GM12878 (cell line): ENCODE data around the gene FANCE. TPM values are rescaled to one million over a fixed set of nuclear protein-coding genes. Genes with fewer than 3 reads are reported as not detected.

Experiments
- ATAC-seq: fragments of 200-7000 bp; cut with Tn5 transposase; 3 replicates; pipeline ENCODE4 v1.9.1; 2020; ENCODE audit warnings: mild to moderate bottlenecking, moderate library complexity
- BruUV-seq: library from RNA; stranded (reverse); fragments of 400-500 nt; replicated peaks from 2 replicates; lab custom pipeline; 2021; lab: Mats Ljungman, UMichigan
- CTCF ChIA-PET: fragments of 300-600 bp; sonication (Branson Sonifier 250); formaldehyde crosslinking; extraction: SDS; loops from one replicate; lab custom pipeline; 2021; ENCODE audit warnings: inconsistent platforms; lab: Yijun Ruan, JAX
- POLR2A ChIA-PET: fragments of 350-600 bp; formaldehyde crosslinking; extraction: SDS; loops from one replicate; lab custom pipeline; 2021; ENCODE audit warnings: inconsistent platforms; lab: Charles Lee
- RAD21 ChIA-PET: fragments of 300-600 bp; sonication (Branson Sonifier 250); formaldehyde crosslinking; loops from one replicate; lab custom pipeline; 2023; ENCODE audit warnings: antibody characterized with exemption; ENCODE audit not compliant: unreplicated experiment; lab: Charles Lee
- SMC1A ChIA-PET: fragments of 300-600 bp; sonication (Branson Sonifier 250); formaldehyde crosslinking; loops from one replicate; lab custom pipeline; 2023; ENCODE audit not compliant: unreplicated experiment, uncharacterized antibody; lab: Charles Lee
- DNase-seq: peaks from one replicate; pipeline ENCODE4 v3.0.0-alpha.2; 2011; ENCODE audit warnings: low read depth, low spot score
- FAIRE-seq: peaks from 3 replicates; lab custom pipeline; 2011; peaks lifted over from hg19 to GRCh38; lab: Jason Lieb, UNC
- H2AFZ ChIP-seq: 2 replicates; pipeline ENCODE4 v1.6.0; 2011; ENCODE audit warnings: low read depth, low read length, control low read depth; ENCODE audit not compliant: control insufficient read depth
- H3K27ac ChIP-seq: 2 replicates; pipeline ENCODE4 v1.5.1; 2011; ENCODE audit warnings: control low read depth; ENCODE audit not compliant: control insufficient read depth, insufficient read depth
- H3K27me3 ChIP-seq, 2 experiments: replicated peaks in 1 of 2; 2 replicates each; pipeline versions ENCODE4 v1.6.0 to v1.6.1; 2011; ENCODE audit warnings: low read length in 1 of 2; ENCODE audit not compliant: control insufficient read depth in 2 of 2, insufficient read depth in 2 of 2
- H3K36me3 ChIP-seq, 2 experiments: 2 replicates each; pipeline ENCODE4 v1.5.1; 2011; ENCODE audit warnings: low read length in 1 of 2; ENCODE audit not compliant: control insufficient read depth in 2 of 2, insufficient read depth in 2 of 2
- H3K4me1 ChIP-seq: 2 replicates; pipeline ENCODE4 v1.6.1; 2011; ENCODE audit warnings: mild to moderate bottlenecking, low read length, moderate library complexity, mixed read lengths; ENCODE audit not compliant: control insufficient read depth, insufficient read depth
- H3K4me2 ChIP-seq: 2 replicates; pipeline ENCODE4 v1.6.0; 2011; ENCODE audit warnings: control low read depth; ENCODE audit not compliant: control insufficient read depth, insufficient read depth
- H3K4me3 ChIP-seq: fragments of 200-600 bp; sonication (generic); 2 replicates; pipeline ENCODE4 v1.5.1; 2016
- H3K79me2 ChIP-seq: 2 replicates; pipeline ENCODE4 v1.6.0; 2011; ENCODE audit warnings: low read length; ENCODE audit not compliant: control insufficient read depth, insufficient read depth
- H3K9ac ChIP-seq: 2 replicates; pipeline ENCODE4 v1.8.0; 2011; ENCODE audit warnings: low read length, control low read depth, mixed read lengths; ENCODE audit not compliant: control insufficient read depth, insufficient read depth
- H3K9me3 ChIP-seq: replicated peaks from 3 replicates; pipeline ENCODE4 v1.5.1; 2011; ENCODE audit warnings: mild to moderate bottlenecking, low read length; ENCODE audit not compliant: control insufficient read depth, insufficient read depth
- H4K20me1 ChIP-seq: 2 replicates; pipeline ENCODE4 v1.6.0; 2011; ENCODE audit not compliant: control insufficient read depth, insufficient read depth
- CUX1 ChIP-seq: IDR thresholded peaks from 2 replicates; pipeline ENCODE4 v1.6.1; 2012; ENCODE audit warnings: improper control_type of control experiment, low read depth, low read length; ENCODE audit not compliant: insufficient replicate concordance
- IKZF1 ChIP-seq: fragments of 450-650 bp; conservative IDR thresholded peaks from 2 replicates; pipeline ENCODE4 v1.6.1; 2017; ENCODE audit warnings: antibody characterized with exemption, mild to moderate bottlenecking
- MYB ChIP-seq: fragments of 150-350 bp; IDR thresholded peaks from 2 replicates; pipeline ENCODE4 v1.6.1; 2014; ENCODE audit warnings: mild to moderate bottlenecking, low read depth, low read length, borderline replicate concordance
- SUZ12 ChIP-seq: fragments of 200-600 bp; sonication (generic); IDR thresholded peaks from one replicate; pipeline ENCODE4 v1.6.1; 2018; ENCODE audit warnings: antibody characterized with exemption, mild to moderate bottlenecking; ENCODE audit not compliant: unreplicated experiment
- ZNF622 ChIP-seq: fragments of 450-650 bp; IDR thresholded peaks from 2 replicates; pipeline ENCODE4 v1.6.1; 2017; ENCODE audit warnings: mild to moderate bottlenecking, inconsistent platforms
- ZNF687 ChIP-seq: fragments of 450-650 bp; IDR thresholded peaks from 2 replicates; pipeline ENCODE4 v1.6.1; 2017; ENCODE audit warnings: mild to moderate bottlenecking, moderate library complexity
- WGBS: methylation state at CpG from one replicate; pipeline ENCODE4 v1.1.6; 2016; ENCODE audit warnings: low lambda C conversion rate; ENCODE audit not compliant: insufficient replicate concordance, insufficient coverage; ENCODE audit errors: missing lambda C conversion rate; 5-methylcytosine and 5-hydroxymethylcytosine counted together
- in situ Hi-C: fragments of 300-500 bp; cut with MboI; formaldehyde crosslinking; loops from 9 replicates; pipeline ENCODE4 v1.14.3; 2018; ENCODE audit warnings: mixed read lengths
- intact Hi-C: fragments of 100-400 bp; cut with micrococcal nuclease; formaldehyde crosslinking; loops from one replicate; pipeline ENCODE4 v1.14.2; 2022; ENCODE audit not compliant: unreplicated experiment
- polyA plus RNA-seq, 11 experiments: library from polyadenylated mRNA; depleted of rRNA in 4 of 11; unstranded in 6 of 11; stranded (reverse) in 5 of 11; fragments of >200 nt; fragmentation: Nextera tagmentation in 4 of 11; fragmentation: Illumina TruSeq in 1 of 11; extraction: Ambion mirVana in 4 of 11; extraction: Trizol in 1 of 11; gene quantifications; 1 replicate in 1 of 11; 2 replicates in 10 of 11; pipeline versions ENCODE4 v1.2.1 to v1.2.3, GENCODE V29; 2011 to 2016; ENCODE audit warnings: inconsistent platforms in 2 of 11, missing spikeins in 2 of 11, low read depth in 1 of 11
- total RNA-seq, 4 experiments: library from RNA; depleted of rRNA in 3 of 4; stranded (reverse); fragments of >200 nt in 3 of 4; fragmentation: Illumina TruSeq in 1 of 4; extraction: Trizol in 1 of 4; gene quantifications; 2 replicates each; pipeline versions ENCODE4 v1.2.1 to v1.2.3, GENCODE V29; 2013 to 2021
- TF ChIP-seq, protein P1 (sequence below): fragments of 450-650 bp; IDR thresholded peaks from 2 replicates; pipeline ENCODE4 v1.6.1; 2017; ENCODE audit warnings: mild to moderate bottlenecking, moderate library complexity

Gene FANCE
- total and polyA plus RNA-seq, 10 of the 15 experiments (the other 5 are each of a cell fraction or from before 2014, with no cell fraction given), result 3.0 to 13.3 (median 8.1) TPM

DNA sequence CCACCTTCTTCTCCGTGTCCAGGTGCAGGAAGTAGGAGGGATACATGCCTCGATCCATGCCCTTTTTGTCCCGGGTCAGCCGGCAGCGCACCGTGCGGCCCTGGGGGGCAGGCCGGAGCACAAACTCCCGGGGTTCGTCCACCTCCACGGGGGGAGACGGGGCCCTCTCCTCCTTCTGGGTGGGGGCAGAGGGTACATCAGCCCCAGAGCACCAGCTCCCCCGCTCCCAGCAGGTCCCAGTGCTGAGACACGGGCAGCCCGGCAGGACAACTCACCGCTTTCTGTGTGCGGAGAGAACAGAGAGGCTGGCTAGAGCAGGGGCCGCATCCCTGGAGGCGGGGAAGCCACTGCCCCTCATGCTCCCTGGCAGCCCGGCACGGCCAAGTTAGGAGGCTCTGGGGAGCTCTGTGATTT lies 53.9 kb downstream of the FANCE start:
- H3K9me3 ChIP-seq, result no peaks in the 10 kb centered on the region
- in situ Hi-C loops, result no loop called here
- CTCF ChIA-PET, result no interaction called here
- RAD21 ChIA-PET, result no interaction called here
- no peak for DNase-seq
- POLR2A ChIA-PET, result no interaction called here
- no peak overlapping the region for H3K27ac ChIP-seq
- intact Hi-C loops, result no loop called here
- WGBS, result 68% methylated on average over 20 of the region's 21 CpGs
- peaks cover 6% of the 10 kb centered on the region; the same call in 1 of the 2 replicates for H3K4me1 ChIP-seq
- no peaks in the 10 kb centered on the region for H4K20me1 ChIP-seq
- H3K9ac ChIP-seq, result no peak overlapping the region
- no peaks in the 10 kb centered on the region for H3K36me3 ChIP-seq
- peaks cover 2 to 6% of the 10 kb centered on the region in 2 experiments; a peak in 1 of 4 replicates for H3K27me3 ChIP-seq
- BruUV-seq, result no TSS peak
- H3K79me2 ChIP-seq, result no peaks in the 10 kb centered on the region
- no peak for ATAC-seq
- H3K4me2 ChIP-seq, result no peak overlapping the region
- no peak overlapping the region for H3K4me3 ChIP-seq
- FAIRE-seq, result no peak
- no peak overlapping the region for H2AFZ ChIP-seq
- SMC1A ChIA-PET, result no interaction called here
- TF ChIP-seq MYB (no peak), ZNF622 (no peak), SUZ12 (no peak), IKZF1 (no peak), ZNF687 (no peak), CUX1 (no peak)
- TF ChIP-seq, protein P1, sequence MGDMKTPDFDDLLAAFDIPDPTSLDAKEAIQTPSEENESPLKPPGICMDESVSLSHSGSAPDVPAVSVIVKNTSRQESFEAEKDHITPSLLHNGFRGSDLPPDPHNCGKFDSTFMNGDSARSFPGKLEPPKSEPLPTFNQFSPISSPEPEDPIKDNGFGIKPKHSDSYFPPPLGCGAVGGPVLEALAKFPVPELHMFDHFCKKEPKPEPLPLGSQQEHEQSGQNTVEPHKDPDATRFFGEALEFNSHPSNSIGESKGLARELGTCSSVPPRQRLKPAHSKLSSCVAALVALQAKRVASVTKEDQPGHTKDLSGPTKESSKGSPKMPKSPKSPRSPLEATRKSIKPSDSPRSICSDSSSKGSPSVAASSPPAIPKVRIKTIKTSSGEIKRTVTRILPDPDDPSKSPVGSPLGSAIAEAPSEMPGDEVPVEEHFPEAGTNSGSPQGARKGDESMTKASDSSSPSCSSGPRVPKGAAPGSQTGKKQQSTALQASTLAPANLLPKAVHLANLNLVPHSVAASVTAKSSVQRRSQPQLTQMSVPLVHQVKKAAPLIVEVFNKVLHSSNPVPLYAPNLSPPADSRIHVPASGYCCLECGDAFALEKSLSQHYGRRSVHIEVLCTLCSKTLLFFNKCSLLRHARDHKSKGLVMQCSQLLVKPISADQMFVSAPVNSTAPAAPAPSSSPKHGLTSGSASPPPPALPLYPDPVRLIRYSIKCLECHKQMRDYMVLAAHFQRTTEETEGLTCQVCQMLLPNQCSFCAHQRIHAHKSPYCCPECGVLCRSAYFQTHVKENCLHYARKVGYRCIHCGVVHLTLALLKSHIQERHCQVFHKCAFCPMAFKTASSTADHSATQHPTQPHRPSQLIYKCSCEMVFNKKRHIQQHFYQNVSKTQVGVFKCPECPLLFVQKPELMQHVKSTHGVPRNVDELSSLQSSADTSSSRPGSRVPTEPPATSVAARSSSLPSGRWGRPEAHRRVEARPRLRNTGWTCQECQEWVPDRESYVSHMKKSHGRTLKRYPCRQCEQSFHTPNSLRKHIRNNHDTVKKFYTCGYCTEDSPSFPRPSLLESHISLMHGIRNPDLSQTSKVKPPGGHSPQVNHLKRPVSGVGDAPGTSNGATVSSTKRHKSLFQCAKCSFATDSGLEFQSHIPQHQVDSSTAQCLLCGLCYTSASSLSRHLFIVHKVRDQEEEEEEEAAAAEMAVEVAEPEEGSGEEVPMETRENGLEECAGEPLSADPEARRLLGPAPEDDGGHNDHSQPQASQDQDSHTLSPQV, result no peak
